OCI-M1 (cell line): Measurements from ENCODE around the gene ZNF3.
A peak's percentile ranks its signal among the peaks of the same experiment; 100 is the strongest.

Source experiments
- DNase-seq: peaks from one replicate; lab custom pipeline; 2025; lab: John Stamatoyannopoulos, UW

The ZNF3 gene

DNA sequence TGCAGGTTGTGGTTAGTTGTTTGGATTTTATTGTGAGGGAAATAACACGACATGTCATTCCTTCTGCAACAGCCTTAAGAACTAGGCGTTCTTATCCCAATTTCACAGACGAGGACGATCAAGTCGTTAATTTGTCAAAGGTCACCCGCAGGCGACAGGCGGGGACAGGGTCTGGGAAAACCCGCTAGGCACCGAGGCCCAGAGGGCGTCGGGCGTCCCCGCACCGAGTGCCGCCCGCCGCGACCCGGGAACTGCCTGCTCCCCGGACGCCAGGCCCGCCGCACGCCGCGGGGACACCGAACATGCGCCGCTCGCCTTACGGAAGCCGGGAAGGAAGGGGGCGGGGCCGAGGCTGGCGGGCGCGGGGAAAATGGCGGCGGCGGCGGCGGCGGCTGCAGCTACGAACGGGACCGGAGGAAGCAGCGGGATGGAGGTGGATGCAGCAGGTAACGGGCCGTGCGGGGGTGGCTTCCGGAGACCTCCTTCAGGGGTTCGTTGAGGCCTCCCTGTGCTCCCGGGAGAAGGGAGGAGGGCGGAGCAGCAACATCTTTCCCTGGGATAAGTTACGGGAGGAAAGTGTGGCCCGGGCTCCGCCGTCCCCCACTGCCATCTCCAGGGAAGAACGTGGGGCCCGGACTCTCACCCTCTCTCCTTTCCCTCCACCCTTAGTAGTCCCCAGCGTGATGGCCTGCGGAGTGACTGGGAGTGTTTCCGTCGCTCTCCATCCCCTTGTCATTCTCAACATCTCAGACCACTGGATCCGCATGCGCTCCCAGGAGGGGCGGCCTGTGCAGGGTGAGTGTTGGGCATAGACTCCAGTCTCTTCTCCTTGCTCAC, 7.3 kb upstream of the ZNF3 start, which contains the start of gene COPS6:
TSS of gene COPS6 (plus strand) at position 349 of the 837 bp plus-strand sequence. CDS start at position 371, 22 bp downstream.
- peak; percentile 89 for DNase-seq

DNA sequence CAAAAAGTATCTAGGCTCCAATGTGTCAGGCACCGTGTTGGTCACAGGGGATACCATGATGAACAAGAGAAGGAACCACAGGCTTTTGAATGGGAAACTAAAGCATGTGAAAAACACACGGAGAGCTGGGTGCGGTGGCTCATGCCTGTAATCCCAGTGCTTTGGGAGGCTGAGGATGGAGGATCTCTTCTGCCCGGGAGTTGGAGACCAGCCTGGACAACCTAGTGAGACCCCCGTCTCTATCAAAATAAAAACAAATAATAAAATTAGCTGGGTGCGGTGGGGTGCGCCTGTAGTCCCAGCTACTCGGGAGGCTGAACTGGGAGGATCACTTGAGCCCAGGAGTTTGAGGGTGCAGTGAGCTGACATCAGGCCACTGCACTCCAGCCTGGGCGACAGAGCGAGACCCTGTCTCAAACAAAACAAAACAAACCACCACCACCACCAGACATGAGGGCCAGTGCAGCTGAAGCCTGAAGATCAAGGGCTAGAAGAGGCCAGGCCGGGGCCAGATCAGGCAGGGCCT, 6.6 kb upstream of the ZNF3 start:
- no peak for DNase-seq

DNA sequence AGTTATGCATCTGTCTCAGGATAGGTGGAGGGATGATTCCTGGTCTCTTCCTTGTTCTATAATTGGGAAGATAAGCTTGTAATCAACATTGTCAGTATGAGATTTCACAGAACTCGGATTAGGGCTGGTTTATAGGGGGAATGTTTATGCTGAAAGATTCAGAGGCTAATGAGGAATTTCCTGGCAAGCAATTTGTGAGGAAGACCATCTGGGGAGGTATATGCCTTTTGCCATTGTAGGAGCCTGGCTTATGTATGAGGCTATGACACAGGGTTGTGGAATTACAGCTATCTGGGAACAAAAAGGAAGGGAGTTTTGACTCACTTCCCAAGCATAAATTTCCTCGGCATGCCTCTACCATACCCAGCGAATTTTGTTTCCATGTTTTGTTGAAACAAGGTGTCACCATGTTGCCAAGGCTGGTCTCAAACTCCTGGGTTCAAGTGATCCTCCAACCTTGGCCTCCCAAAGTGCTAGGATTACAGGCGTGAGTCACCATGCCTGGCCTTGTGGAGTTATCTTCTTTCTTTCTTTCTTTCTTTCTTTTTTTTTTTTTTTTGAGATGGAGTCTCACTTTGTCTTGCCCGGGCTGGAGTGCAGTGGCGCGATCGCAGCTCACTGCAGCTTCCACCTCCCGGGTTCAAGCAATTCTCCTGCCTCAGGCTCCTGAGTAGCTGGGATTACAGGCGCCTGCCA, 5.7 kb upstream of the ZNF3 start:
- no peak for DNase-seq

DNA sequence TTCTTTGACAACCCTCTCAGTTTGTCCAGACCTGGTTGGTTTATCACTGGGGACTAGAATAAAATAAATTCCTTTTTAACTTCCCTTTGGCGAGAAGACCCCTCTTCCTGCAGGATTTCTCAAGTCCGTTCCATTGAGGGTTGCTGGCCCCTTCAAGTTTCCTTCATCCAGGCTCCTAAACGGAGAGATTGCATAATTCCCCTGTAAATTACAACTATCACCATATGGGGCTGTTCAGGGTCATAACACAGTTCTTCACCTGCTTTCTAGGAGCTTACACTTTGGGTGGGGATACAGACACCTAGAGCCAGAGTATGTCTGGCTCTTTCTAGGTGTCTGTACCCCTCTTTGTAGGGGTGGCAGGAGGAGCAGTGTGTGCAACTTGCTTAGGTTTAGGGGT, 4.0 kb upstream of the ZNF3 start:
- DNase-seq: no peak

DNA sequence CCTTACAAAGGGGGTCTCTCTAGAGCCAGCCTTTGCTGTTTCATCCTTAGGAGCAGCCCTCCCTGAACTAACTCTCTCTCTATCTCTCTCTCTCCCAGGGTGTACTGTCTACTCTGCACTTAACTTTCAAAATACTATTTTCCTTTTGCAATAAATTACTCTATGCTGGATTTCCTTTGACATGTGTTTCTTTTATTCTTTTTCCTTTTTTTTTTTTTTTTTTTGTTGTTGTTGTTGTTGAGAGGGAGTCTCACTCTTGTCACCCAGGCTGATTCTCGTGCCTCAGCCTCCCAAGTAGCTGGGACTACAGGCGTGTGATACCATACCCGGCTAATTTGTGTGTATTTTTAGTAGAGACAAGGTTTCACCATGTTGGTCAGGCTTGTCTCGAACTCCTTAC, 1.5 kb upstream of the ZNF3 start:
- DNase-seq: no peak

DNA sequence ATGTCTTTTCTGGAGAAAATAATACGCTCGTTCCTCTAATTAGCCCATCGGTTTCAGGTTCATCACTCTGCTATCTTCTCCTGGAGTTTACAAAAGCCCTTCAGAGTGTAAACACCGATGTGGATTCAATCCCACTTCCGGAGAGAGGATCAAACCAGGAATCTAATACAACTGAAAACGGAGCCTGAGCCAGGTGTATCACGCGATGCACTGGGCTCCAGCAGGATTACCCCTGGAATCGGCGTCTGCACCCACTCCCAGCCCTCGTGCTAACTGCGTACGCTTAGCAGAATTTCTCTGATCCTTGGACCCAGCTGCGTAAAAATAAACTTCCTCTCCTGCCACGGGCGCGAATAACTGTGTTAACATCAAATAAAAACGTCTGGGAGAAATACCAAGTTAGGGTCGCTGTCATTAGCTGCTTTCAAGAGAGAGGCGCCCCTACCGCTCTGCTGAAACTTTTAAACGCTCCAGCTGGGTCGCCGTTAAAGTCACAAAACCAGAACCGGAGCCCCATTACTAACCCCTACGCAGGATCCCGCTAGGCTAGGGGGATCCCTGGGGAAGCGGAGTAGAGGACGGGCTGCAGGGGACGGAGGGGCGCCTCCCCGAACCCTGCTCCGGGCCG, 502 bp downstream of the ZNF3 start:
- DNase-seq: peak; percentile 62

DNA sequence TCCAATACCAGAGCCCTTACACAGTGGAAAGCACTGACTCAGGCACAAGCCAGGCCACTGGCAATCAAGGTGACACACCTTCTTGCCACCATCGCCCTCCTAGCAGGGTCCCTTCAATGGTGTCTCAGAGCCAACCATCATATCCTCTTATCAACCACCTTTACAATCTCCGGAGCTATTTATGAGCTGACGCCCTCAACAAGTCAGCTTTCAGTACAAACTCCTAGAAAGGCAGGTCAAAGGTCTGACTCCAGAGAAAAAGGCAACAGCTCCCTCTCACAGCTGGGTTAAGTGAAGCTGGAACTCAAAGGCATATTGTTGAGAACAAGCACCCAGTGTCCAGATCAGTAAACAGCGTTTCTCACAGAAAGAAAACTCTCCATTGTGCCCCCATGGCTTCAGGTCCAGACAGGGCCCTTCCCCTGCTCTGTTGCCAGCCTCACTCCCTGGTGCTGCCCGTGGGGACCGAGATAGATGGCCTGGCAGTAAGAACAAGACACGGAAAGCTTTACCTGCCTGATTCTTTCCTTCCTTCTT, 2.4 kb downstream of the ZNF3 start:
- DNase-seq: no peak

DNA sequence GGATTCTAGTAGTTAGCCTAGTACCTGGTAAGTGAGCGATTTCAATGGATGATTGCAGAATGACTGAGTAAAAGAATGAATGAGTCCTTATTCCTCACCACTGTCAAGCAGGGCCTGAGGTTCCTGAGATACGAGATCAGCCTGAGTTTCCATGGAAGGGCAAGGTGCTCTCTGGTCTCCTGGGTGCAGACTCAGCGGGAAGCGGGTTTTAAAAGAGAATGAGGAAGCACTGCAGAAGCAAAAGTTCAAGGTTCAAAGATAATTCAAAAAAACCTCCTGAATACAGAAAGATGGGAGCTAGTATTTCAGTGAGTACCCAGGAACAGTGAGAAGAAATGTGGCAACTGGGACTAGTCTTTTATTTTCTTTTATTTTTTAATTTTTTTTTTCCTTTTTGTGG, 4.3 kb downstream of the ZNF3 start:
- DNase-seq: no peak

DNA sequence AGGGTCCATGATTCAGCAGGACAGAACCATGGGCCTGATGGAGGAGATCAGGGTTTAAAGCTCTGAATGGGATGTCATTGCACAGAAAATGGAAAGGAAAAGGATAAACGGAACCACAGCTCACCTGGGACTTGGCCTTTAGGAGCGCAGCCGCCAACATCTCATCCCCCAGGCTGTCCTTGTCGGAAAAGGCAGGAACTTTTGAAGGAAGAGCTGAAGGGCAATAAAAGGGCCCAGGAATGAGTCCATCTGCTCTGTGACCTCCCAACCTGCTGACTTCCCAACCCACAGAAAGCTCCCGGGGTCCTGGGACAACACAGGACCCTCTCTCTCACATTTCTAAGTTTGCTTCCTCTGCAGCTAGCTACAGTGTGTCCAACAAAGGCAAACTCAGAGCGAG, 6.1 kb downstream of the ZNF3 start:
- no peak for DNase-seq

DNA sequence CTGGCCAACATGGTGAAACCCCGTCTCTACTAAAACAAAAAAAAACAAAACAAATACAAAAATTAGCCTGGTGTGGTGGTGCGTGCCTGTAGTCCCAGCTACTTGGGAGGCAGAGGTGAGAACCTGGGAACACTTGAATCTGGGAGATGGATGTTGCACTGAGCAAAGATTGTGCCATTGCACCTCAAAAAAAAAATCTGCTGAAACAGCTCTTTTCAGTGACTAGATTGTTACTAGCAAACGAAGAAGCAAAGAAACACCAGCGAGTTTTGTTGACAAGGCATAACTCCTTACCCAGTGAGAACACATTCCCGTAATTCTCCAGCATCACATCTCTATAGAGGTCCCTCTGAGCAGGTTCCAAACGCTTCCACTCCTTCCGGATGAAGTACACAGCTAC, 6.7 kb downstream of the ZNF3 start:
- DNase-seq: no peak

DNA sequence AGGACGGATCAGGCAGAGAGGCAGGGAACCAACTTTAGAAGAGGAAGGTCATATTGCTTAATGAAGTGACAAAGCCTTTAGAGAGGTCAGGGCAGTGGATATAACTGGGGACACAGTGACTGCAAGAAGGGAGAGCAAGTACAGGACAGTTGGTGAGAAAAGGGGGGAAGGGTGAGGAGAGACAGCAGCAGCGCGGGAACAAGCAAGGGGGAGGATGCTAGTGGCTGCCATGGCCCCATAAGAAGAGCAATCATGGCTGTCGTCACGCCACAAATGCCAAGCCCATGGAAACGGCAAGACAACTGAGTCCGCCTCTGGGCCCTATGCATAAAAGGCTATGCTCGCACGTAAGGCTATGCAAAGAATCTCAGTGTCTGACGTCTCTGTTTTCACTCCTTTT, 9.1 kb downstream of the ZNF3 start:
- DNase-seq: no peak

DNA sequence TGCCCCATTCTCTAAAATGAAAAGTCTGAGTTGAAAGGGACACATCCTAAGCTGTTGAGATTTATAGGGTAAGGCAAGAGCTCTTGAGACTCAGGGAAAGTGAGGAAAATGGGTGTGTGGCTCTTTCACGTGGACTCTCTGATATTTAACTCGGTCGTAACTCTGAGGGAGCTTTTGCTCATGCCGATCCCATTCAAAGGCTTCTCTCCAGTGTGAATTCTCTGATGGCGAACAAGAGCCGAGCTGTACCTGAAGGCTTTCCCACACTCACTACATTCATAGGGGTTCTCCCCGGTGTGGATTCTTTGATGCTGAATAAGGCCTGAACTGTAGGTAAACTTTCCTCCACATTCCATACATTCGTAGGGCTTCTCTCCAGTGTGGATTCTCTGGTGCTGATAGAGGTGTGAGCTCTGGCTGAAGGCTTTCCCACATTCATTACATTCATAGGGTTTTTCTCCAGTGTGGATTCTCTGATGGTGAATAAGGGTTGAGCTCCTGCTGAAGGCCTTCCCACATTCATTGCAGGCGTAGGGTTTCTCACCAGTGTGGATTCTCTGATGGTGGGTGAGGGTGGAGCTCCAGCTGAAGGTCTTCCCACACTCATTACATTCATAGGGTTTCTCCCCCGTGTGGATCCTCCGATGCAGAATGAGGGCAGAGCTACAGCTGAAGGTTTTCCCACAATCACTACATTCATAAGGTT, 10.4 kb downstream of the ZNF3 start:
- DNase-seq: no peak

DNA sequence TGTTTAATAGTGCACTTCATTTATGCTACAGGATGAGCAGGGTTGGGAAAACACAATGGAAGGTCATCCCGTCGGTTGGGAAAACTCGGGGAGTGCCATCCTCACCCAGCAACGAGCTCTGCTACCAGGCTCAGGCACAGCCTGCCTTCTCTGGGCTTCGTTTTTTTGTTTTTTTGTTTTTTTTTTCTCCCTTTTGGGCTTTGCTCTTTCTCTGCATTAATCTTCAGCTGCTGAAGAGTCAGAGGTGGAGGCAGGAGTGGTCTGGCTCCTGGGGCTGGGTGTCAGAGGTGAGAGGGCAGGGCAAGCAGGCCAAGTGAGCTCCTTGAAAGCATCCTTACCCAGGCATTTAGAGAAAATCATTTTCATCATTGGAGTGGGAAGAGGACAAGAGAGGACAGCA, 11.5 kb downstream of the ZNF3 start:
- no peak for DNase-seq

DNA sequence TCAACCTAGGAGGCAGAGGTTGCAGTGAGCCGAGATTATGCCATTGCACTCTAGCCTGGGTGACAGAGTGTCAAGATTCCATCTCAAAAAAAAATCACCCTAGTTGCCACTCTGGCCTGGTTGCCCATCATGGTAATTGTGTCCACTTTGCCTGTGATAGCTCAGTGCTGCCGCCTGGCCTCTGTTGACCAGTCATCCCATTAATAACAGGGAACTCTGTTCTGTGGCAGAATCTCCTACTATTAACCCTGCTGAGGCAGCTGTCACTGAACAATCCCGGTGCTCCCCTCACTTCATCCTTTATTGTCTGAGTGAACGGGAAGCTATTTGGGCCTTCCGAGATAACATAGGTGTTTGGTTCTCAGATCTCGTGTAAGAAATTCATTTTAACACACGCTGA, 14.6 kb downstream of the ZNF3 start:
- no peak for DNase-seq

DNA sequence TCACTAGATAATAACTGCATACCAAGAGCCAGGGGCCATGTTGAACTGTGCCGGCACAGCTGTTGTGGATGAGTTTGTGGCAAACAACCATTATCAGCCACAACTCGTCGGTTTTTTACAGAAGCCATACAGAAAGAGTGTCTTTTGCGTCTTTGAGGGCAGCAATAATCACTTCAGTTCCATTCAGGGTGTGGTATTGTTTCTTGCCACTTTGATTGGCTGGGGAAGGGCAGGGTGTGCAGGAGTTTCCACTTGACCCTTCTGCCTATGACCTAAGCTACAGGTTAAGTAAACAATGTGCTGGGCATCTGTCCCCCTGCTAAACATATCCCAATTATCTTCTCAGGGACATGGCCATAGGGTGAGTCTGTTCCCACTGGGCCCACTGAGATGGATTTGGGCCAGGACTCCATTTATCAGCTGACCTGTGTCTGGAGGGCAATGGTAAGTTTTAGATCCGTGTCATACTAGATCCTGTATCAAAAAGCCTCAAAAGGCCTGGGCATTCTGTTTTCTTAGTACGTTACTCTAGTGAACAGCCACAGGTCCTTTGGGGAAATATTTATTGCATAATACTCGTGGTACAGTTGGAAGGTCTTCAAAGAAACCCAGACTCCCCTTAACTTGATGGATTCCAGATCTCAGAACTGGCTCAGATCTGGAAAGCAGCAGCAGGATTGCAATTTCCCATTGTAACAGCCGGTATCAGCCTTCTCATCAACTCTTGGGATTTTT, 15.9 kb downstream of the ZNF3 start:
- DNase-seq: no peak

DNA sequence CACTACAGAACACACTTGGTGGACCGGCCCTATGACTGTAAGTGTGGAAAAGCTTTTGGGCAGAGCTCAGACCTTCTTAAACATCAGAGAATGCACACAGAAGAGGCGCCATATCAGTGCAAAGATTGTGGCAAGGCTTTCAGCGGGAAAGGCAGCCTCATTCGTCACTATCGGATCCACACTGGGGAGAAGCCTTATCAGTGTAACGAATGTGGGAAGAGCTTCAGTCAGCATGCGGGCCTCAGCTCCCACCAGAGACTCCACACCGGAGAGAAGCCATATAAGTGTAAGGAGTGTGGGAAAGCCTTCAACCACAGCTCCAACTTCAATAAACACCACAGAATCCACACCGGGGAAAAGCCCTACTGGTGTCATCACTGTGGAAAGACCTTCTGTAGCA, 17.4 kb downstream of the ZNF3 start:
- DNase-seq: no peak

DNA sequence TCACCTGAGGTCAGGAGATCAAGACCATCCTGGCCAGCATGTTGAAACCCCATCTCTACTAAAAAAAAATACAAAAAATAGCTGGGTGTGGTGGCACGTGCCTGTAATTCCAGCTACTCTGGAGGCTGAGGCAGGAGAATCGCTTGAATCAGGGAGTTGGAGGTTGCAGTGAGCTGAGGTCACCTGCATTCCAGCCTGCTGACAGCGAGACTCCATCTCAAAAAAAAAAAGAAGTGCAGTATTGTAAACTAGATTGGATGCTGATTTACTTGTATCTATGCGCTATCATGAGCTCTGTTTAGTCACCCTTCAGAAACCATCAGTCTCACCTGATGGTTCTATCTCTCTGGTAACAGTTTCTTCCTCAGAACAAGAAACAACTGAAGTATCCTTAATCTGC, 18.1 kb downstream of the ZNF3 start:
- no peak for DNase-seq

DNA sequence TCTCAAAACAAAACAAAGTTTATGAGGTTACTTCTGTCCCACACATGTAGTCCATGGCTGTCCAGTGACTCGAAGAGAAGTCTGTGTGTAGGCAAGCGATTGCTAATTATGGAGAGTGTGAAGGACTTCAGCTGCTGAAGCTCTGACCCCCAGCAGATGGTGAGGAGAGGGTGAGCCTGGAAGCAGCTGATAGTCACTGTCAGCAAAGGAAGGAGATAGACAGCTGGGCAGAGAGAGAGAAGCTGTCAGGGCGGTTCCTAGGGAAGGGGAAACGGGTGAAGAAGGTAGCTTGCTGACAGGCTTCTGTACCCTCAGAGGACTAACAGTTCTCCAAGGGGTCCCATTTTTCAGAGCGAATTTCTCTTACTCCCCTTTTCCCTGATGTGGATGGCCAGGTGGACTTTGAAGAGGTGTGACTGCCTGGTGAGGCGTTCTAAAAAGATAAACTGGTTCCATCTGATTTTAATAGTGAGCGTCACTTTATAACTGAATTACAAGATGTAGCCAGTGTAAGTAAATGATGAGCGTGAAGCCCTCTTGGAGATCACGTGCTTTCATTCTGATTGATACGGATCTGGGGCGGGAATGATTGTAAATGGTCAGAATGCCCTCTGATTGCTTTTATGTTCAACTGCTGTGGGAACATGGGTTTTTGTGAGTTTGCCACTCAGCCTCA, 19.9 kb downstream of the ZNF3 start:
- no peak for DNase-seq

DNA sequence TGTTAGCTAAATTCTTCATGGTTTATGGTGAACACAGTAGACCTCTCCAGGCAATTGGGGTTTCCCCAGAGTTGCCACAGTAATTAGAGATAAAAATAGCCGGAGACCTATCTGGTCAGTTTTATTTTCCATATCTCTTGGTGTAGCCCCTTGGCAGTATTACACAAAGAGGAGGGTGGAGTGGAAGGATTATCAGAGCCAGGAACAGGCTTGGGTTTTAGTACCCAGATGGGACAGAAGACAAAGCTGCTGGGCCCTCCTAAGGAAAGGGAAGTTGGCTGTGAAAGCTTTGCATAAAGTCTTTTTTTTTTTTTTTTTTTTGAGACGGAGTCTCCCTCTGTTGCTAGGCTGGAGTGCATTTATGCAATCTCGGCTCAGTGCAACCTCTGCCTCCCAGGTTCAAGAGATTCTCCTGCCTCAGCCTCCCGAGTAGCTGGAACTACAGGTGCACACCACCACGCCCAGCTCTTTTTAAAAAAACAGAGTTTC, 22.2 kb downstream of the ZNF3 start:
- peak; percentile 48 for DNase-seq

DNA sequence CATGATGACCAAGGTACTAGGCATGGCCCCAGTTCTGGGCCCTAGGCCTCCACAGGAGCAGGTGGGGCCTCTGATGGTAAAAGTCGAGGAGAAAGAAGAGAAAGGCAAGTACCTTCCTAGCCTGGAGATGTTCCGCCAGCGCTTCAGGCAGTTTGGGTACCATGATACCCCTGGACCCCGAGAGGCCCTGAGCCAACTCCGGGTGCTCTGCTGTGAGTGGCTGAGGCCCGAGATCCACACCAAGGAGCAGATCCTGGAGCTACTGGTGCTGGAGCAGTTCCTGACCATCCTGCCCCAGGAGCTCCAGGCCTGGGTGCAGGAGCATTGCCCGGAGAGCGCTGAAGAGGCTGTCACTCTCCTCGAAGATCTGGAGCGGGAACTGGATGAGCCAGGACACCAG, 24.5 kb downstream of the ZNF3 start:
- no peak for DNase-seq
